GM21381 (cell line): ENCODE data around the gene KLRC2.
"Not testable (repeated sequence)": the region's sequence is repeated elsewhere in the genome, so short reads cannot be mapped to it uniquely, and the experiment has no call there.

Source experiments
- ATAC-seq: cut with Tn5 transposase; IDR thresholded peaks from one replicate; pipeline ENCODE4 v1.9.1; 2021; ENCODE audit warnings: mild to moderate bottlenecking, moderate library complexity; ENCODE audit not compliant: unreplicated experiment

KLRC2 gene

DNA sequence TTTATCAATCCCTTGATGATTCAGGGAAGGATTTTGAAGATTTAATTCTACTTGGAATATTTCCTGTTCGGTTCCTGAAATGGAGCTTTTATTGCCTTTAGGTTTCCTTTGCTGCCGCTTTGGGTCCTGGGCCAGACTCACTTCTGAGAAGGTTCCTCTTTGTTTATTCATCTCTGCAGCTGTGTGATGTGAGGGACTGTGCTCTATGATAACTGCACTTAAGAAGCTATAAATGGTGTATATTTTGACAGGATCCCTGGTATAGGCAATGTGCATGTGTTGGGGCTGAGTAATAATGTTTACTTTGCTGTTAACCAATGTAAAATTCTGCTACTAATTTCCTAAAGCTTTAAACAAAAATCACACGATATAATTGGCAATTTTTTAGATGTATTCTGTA, at the start of gene KLRC2:
TSS of gene KLRC2 (minus strand) at position 195 of the 400 bp plus-strand sequence. CDS start at position 171, 24 bp downstream.
- ATAC-seq = not testable (repeated sequence)

DNA sequence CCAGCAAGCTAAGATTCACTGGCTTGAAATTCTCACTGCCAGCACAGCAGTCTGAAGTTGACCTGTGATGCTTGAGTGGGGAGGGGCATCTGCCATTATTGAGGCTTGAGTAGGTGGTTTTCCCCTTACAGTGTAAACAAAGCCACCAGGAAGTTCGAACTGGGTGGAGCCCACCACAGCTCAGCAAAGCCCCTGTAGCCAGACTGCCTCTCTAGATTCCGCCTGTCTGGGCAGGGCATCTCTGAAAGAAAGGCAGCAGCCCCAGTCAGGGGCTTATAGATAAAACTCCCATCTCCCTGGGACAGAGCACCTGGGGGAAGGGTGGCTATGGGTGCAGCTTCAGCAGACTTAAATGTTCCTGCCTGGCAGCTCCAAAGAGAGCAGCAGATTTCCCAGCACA, 46.1 kb upstream of the KLRC2 start:
- not testable (repeated sequence) for ATAC-seq

DNA sequence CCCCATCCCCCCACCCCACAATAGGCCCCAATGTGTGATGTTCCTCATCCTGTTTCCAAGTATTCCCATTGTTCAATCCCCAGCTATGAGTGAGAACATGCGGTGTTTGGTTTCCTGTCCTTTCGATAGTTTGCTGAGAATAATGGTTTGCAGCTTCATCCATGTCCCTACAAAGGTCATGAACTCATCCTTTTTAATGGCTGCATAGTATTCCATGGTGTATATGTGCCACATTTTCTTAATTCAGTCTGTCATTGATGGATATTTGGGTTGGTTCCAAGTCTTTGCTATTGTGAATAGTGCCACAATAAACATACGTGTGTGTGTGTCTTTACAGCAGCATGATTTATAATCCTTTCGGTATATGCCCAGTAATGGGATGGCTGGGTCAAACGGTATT, 37.0 kb upstream of the KLRC2 start:
- not testable (repeated sequence) for ATAC-seq

DNA sequence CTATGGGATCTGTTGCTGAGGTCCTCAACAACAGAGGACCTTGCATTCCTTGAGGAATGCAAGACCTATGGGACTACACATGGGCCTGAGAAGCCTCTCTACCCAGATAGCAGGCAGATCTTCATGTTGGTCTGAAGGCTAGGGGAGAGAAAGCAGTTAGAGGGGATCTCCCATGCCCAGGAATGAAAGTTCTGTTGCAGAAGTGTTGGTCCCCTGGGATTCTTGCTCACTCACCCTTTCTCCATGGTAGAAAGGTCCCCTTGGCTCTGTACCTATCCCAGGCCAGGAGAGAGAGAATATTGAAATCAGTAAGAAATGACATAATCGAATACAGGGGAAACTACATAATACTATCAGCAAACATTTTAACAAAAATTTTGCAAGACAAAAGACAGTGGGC, 33.9 kb upstream of the KLRC2 start:
- ATAC-seq = no peak

DNA sequence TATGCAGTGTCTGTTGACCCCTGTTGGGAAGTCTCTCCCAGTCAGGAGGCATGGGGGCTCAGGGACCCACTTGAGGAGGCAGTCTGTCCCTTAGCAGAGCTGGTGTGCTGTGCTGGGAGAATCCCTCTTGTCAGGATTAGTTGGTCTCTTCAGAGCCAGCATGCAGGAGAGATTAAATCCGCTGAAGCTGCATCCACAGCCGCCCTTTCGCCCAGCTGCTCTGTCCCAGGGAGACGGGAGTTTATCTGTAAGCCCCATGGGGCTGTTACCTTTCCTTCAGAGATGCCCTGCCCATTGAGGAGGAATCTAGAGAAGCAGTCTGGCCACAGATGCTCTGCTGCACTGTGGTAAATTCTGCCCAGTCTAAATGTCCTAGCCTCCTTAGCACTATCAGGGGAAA, 30.5 kb upstream of the KLRC2 start:
- no peak for ATAC-seq

DNA sequence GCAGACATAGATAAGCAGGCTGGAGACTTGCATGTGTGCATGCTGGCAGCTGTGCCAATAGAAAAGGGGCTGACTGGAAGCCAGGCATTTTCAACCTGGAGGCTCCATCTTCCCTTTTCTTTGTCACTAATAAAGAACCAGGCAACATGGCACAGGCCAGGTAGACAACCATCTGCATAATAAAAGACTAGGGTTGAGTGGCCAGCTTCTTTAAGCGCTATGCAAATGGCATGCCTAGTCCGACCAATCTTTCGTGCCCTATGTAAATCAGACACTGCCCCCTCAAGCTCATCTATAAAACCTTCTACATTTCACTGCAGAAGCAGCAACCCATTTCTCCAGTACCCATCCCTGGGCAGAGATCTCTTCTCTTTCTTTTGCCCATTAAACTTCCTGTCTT, 21.9 kb upstream of the KLRC2 start:
- ATAC-seq = no peak

DNA sequence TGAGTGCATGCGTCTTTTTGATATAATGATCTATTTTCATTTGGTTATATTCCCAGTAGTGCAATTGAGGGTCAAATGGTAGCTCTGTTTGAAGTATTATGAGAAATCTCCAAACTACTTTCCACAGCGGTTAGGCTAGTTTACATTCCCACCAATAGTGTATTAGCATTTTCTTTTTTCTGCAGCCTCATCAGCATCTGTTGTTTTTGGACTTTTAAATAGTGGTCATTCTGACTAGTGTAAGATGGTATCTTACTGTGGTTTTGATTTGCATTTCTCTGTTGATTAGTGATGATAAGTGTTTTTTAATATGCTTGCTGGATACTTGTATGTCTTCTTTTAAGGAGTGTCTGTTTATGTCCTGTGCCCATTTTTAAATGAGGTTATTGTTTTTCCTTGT, 21.0 kb upstream of the KLRC2 start:
- no peak for ATAC-seq

DNA sequence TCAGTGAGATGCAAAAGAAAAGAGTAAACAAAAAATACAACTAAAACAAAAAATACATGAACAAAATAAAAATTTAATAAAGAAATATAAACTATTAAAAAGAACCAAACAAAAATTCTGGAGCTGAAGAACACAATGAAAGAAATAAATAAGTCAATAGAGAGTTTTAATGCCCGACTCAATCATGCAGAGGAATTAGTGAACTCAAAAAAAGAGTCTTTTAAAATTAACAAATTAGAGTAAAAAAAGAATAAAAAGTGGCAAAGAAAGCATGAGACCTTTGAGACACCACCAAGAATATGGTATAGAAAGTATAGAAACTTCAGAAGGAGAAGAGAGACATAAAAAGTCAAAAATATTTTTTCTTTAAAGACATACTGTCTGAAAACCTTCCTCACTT, 20.0 kb upstream of the KLRC2 start:
- no peak for ATAC-seq

DNA sequence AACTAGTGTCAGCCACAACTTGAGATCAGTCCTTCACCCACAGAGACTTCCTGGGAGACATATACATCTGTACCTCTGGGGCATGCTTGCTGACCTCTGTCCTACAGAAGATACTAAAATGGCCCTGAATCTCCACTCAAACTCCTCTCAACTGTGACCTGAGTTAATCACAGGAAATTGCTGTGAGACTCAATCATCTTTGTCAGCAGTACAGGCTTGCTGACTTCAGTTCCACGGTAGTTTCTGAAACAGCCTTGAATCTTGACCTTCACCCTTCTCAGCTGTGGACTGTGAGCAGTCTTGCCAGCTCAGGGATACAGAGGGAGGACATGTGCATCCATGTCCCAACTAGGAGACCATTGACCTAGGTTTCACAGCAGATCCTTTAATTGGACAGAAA, 18.7 kb upstream of the KLRC2 start:
- ATAC-seq = no peak

DNA sequence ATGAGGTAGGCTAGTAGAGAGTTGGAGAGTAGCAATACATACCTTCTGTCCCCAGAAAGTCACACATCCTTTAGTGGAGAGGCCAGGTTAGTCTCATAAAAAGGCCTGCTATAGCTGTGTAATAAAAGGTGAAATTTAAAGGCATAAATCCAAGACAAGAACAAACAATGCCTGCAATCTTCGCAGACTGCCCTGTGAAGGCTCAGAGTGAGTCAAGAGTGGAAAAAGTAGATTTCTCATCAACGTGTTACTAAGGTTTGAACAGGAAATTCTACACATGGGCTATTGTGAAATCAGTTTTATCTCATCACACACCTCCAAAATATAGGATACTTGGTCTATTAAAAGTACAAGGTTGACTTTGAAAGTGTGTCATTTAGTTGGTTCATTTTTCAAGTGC, 17.3 kb upstream of the KLRC2 start, which contains the start of gene KLRC1:
TSS of gene KLRC1 (minus strand) at position 222 of the 400 bp plus-strand sequence. CDS start 2,221 bp downstream, outside the sequence.
- ATAC-seq = no peak

DNA sequence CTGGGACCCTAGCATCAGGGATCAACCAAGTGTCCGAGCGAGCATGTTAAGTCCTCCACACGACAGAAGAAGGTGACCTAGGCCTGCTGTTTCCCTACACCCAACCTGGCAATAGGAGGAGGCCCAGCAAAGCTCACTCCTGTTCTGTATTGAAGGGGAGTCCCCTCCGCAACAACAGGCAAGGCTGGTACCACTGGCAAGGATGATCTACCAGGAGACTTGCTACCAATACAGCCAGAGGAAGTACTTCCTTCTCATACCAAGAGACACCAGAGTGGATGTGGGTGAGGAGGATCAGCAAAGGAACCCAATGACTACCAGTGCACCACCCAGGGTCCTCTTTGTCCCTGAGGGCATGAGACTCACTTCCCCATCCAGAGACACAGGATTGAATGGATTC, 12.4 kb upstream of the KLRC2 start:
- no peak for ATAC-seq

DNA sequence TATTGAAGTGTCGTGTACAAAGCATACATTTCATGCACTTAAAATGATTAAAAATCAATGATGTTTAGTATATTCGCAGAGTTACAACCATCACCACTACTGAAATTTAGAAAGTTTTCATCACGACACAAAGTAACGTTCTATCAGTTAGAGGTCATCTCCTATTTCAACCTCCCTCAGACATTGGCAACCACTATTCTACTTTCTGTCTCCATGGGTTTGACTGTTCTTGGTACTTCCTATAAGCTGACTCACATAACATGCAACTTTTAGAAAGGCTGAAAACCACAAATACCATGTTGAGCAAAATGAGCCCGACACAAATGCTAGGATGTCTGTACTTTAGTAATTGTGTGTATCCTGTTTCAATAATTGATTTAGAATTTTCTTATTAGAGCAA, 10.2 kb upstream of the KLRC2 start:
- not testable (repeated sequence) for ATAC-seq

DNA sequence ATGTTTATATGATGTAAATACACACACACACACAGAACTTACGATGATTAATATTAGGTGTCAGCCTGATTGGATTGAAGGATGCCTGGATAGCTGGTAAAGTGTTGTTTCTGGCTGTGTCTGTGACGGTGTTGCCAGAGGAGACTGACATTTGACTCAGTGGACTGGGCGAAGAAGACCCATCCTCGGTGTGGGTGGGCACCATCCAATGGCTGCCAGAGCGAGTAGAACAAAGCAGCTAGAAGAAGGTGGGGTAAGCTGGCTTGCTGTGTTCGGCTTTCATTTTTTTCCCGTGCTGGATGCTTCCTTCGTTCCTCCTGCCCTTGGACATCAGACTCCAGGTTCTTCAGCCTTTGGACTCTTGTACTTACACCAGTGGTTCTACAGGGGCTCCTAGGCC, 5.3 kb upstream of the KLRC2 start:
- not testable (repeated sequence) for ATAC-seq

DNA sequence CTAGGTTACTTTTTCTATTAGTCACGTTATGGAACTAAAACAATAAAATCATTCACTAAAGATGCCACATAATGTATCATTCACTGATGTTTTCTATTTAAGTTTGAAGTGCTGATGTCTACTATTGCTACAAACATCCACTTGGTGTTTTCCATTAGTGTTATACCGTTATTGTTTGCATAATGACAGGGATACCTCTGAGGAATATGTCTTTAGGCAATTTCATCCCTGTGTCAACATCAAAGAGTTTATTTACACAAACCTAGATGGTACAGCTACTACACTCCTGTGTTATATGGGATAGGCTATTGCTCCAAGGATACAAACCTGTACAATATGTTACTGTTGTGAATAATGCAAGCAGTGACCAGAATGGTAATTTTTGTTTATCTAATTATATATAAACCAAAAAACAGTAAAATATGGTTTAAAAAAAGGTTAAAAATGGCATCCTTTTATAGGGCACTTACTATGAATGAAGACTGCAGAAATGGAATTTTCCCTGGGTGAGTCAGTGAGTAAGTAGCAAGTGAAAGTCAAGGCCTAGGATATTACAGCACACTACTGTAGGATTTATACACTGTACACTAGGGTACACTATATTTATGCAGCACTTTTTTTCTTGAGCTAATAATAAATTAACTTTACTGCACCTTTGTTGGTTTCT, 3.9 kb upstream of the KLRC2 start:
- ATAC-seq = not testable (repeated sequence)

DNA sequence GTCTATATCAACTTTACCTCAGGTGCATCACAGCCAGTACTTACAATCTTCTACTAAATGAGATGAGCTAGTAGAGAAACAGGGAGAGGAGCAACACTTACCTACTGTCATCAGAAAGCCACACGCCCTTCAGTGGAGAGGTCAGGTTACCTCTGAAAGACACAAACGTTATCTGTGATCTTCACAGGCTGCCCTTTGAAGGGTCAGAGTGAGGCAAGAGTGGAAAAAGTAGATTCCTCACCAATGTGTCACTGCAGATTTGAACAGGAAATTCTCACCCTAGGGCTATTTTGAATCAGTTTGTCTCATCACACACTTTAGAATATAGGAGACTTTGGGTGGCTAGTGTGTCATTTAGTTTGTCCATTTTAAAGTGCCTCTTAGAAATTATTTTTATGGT, 1.8 kb upstream of the KLRC2 start:
- not testable (repeated sequence) for ATAC-seq

DNA sequence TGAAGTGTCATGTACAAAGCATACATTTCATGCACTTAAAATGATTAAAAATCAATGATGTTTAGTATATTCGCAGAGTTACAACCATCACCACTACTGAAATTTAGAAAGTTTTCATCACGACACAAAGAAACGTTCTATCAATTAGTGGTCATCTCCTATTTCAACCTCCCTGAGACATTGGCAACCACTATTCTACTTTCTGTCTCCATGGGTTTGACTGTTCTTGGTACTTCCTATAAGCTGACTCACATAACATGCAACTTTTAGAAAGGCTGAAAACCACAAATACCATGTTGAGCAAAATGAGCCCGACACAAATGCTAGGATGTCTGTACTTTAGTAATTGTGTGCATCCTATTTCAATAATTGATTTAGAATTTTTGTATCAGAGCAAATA, 5.2 kb downstream of the KLRC2 start:
- ATAC-seq = not testable (repeated sequence)

DNA sequence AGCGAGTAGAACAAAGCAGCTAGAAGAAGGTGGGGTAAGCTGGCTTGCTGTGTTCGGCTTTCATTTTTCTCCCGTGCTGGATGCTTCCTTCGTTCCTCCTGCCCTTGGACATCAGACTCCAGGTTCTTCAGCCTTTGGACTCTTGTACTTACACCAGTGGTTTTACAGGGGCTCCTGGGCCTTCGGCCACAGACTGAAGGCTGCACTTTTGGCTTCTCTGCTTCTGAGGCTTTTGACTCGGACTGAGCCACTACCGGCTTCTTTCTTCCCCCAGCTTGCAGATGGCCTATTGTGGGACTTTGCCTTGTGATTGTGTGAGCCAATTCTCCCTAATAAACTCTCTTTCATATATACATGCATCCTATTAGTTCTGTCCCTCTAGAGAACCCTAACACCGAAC, 9.9 kb downstream of the KLRC2 start:
- not testable (repeated sequence) for ATAC-seq

DNA sequence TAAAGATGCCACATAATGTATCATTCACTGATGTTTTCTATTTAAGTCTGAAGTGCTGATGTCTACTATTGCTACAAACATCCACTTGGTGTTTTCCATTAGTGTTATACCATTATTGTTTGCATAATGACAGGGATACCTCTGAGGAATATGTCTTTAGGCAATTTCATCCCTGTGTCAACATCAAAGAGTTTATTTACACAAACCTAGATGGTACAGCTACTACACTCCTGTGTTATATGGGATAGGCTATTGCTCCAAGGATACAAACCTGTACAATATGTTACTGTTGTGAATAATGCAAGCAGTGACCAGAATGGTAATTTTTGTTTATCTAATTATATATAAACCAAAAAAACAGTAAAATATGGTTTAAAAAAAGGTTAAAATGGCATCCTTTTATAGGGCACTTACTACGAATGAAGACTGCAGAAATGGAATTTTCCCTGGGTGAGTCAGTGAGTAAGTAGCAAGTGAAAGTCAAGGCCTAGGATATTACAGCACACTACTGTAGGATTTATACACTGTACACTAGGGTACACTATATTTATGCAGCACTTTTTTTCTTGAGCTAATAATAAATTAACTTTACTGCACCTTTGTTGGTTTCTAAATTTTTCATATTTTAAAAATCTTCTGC, 11.4 kb downstream of the KLRC2 start:
- ATAC-seq = not testable (repeated sequence)

DNA sequence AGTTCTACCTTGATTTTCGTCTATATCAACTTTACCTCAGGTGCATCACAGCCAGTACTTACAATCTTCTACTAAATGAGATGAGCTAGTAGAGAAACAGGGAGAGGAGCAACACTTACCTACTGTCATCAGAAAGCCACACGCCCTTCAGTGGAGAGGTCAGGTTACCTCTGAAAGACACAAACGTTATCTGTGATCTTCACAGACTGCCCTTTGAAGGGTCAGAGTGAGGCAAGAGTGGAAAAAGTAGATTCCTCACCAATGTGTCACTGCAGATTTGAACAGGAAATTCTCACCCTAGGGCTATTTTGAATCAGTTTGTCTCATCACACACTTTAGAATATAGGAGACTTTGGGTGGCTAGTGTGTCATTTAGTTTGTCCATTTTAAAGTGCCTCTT, 13.7 kb downstream of the KLRC2 start:
- not testable (repeated sequence) for ATAC-seq

DNA sequence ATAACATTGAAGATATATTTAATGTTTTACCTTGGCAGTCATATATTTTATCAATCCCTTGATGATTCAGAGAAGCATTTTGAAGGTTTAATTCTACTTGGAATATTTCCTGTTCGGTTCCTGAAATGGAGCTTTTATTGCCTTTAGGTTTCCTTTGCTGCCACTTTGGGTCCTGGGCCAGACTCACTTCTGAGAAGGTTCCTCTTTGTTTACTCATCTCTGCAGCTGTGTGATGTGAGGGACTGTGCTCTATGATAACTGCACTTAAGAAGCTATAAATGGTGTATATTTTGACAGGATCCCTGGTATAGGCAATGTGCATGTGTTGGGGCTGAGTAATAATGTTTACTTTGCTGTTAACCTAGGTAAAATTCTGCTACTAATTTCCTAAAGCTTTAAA, 15.5 kb downstream of the KLRC2 start, which contains the start of gene KLRC3:
TSS of gene KLRC3 (minus strand) at position 262 of the 400 bp plus-strand sequence. CDS start at position 217, 45 bp downstream.
- not testable (repeated sequence) for ATAC-seq

DNA sequence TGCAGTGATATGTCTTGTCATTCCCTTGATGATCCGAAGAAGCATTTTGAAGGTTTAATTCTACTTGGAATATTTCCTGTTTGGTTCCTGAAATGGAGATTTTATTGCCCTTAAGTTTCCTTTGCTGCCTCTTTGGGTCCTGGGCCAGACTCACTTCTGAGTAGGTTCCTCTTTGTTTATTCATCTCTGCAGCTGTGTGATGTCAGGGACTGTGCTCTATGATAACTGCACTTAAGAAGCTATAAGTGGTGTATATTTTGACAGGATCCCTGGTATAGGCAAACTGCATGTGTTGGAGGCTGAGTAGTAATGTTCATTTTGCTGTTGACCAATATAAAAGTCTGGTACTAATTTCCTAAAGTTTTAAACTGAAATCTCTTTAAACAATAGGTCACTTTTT, 26.4 kb downstream of the KLRC2 start, which contains the start of gene KLRC4:
TSS of gene KLRC4 (minus strand) at position 366 of the 400 bp plus-strand sequence. CDS start at position 184, 182 bp downstream.
- no peak for ATAC-seq

DNA sequence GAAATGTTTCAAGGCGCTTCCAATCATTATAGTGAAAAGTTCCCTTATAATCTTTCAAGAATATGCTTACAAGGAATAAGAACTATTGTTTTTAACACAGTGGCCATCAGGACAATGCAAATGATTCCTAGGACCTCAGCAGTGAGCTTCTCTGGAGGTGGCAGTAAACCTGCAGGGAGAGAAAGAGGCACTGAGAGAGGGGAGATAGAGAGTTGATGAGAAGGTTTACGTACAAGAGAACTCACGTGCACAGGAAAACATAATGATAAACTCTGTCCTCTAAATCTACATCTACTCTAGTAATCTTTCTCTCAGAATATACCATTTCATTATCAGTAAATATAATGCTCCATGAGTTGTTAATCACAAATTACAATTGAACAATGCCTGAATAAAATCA, 27.0 kb downstream of the KLRC2 start:
- ATAC-seq = no peak
